Measurements from ENCODE around the gene ALLC. TPM values are rescaled to one million over a fixed set of nuclear protein-coding genes. Genes with fewer than 3 reads are reported as not detected.

Gene ALLC
- total and polyA plus RNA-seq, 5 donors, result 0.23 to 0.57 (median 0.32) TPM; not detected in 1

- intact Hi-C loops (cut with DNase I), result no loop called here
- DNase-seq (no peak), ATAC-seq (no peak)
- no peaks in the 10 kb centered on the region for H3K9me3 ChIP-seq (ENCODE audit: control insufficient read depth, low read length)
- no peaks in the 10 kb centered on the region for H3K4me1 ChIP-seq (ENCODE audit: control insufficient read depth, insufficient read depth, low read length)
- no peak overlapping the region for H3K4me3 ChIP-seq (ENCODE audit: low read length)
- H3K27me3 ChIP-seq (ENCODE audit: control insufficient read depth, insufficient read depth), result no peaks in the 10 kb centered on the region
- H3K27ac ChIP-seq (ENCODE audit: low read length), result no peak overlapping the region
- 88% methylated on average over 13 of the region's 13 CpGs for WGBS
Observed at GRCh38 chr2:3741867-3742602, 84.0 kb downstream of the ALLC start.

GRCh38 chr2:3742743-3743508 is 84.9 kb downstream of the ALLC start:
- ATAC-seq, result no peak
- no peaks in the 10 kb centered on the region for H3K9me3 ChIP-seq (ENCODE audit: control insufficient read depth, low read length)
- no peaks in the 10 kb centered on the region for H3K4me1 ChIP-seq (ENCODE audit: control insufficient read depth, insufficient read depth, low read length)
- H3K4me3 ChIP-seq (ENCODE audit: low read length), result no peak overlapping the region
- WGBS, result 89% methylated on average over 5 of the region's 5 CpGs
- no peaks in the 10 kb centered on the region for H3K27me3 ChIP-seq (ENCODE audit: control insufficient read depth, insufficient read depth)
- no peak overlapping the region for H3K27ac ChIP-seq (ENCODE audit: low read length)
- DNase-seq, result no peak
- intact Hi-C loops (cut with DNase I), result no loop called here

DNA sequence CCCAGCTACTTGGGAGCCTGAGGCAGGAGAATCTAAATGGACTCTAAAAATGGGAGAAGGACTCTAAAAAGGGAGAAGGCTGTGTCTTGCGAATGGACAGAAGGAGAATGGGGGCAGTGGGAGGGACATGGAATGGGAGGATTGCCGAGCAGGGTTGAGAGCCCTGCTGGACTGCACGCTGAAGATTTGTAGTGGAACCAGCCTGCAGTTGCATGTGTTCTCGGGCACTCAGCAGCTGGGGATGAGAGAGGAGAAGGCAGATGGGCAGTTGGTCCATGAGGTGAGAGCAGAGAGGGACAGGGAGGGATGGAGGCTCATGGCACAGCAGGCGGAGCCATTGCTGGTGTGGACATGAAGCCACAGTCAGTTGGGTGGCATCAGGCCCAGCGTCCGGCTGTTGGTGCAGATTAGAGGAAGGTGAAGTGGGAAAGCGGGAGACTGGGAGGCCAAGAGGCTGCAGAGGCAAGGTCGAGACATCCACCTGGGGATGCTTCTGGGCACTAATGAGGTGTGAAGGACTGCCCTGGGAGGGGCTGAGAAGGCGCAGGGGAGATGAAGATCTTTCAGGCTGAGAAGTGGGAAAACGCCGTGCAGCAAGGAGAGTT is 86.1 kb downstream of the ALLC start:
- H3K9me3 ChIP-seq (ENCODE audit: control insufficient read depth, low read length), result no peaks in the 10 kb centered on the region
- intact Hi-C loops (cut with DNase I), result no loop called here
- H3K4me3 ChIP-seq (ENCODE audit: low read length), result no peak overlapping the region
- no peaks in the 10 kb centered on the region for H3K4me1 ChIP-seq (ENCODE audit: control insufficient read depth, insufficient read depth, low read length)
- H3K27ac ChIP-seq (ENCODE audit: low read length), result no peak overlapping the region
- DNase-seq (no peak), ATAC-seq (no peak)
- no peaks in the 10 kb centered on the region for H3K27me3 ChIP-seq (ENCODE audit: control insufficient read depth, insufficient read depth)
- WGBS, result 85% methylated on average over 12 of the region's 12 CpGs

DNA sequence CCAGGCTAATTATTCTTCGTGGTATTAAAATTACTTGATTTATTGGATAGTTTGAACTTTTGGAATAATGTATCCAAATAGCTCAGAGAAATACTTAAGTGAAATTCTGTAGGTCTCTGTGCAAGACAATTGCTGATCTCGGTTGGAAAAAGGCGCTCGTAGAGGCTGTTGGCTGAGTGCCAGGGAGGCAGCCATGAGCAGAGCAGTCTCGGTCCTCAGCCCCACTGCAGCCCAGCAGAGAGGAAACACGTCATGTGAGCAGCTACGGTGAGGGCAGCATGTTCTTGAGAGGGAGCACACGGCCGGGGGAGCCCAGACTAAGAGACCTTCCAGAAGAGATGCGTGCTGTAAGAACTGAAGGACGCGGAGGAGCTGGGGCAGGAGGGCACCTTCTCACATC is 87.9 kb downstream of the ALLC start:
- intact Hi-C loops (cut with DNase I), result no loop called here
- no peaks in the 10 kb centered on the region for H3K9me3 ChIP-seq (ENCODE audit: control insufficient read depth, low read length)
- H3K4me1 ChIP-seq (ENCODE audit: control insufficient read depth, insufficient read depth, low read length), result no peaks in the 10 kb centered on the region
- DNase-seq, result peak in 1 of 3 donors; percentile 57
- no peak for ATAC-seq
- 53% methylated on average over 12 of the region's 12 CpGs for WGBS
- H3K27me3 ChIP-seq (ENCODE audit: control insufficient read depth, insufficient read depth), result no peaks in the 10 kb centered on the region
- no peak overlapping the region for H3K4me3 ChIP-seq (ENCODE audit: low read length)
- H3K27ac ChIP-seq (ENCODE audit: low read length), result no peak overlapping the region

DNA sequence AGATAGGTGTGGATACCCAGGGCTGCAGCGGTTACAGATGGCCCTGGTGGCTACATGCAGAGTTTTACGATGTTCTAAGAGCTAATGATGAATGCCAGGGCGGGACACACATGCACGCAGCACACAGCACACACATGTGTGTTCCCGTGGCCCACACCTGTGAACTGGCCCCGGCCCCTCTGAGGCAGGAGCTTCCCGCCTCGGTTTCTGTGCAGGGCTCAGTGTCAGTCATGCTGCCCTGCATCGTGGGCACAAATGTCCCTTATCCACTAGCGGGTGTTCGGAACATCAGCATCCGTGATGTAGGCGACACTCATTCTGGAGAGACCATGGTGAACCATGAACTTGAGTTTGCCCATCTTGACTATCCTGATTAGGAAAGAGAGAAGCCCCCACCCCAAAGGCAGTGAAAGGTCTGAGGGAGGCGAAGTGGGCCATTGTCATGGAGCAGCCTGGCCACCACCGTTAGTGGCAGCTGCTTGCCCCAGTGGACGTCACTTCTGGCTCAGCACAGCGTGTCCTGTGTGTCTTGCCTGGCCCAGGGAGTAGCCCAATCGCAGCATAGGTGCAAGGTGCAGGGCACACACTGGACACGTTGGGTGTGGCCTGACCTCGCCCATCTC is 89.1 kb downstream of the ALLC start:
- 89% methylated on average over 20 of the region's 20 CpGs for WGBS
- no peak overlapping the region for H3K27ac ChIP-seq (ENCODE audit: low read length)
- intact Hi-C loops (cut with DNase I), result no loop called here
- H3K9me3 ChIP-seq (ENCODE audit: control insufficient read depth, low read length), result no peaks in the 10 kb centered on the region
- H3K4me3 ChIP-seq (ENCODE audit: low read length), result no peak overlapping the region
- no peaks in the 10 kb centered on the region for H3K27me3 ChIP-seq (ENCODE audit: control insufficient read depth, insufficient read depth)
- no peak for DNase-seq
- no peaks in the 10 kb centered on the region for H3K4me1 ChIP-seq (ENCODE audit: control insufficient read depth, insufficient read depth, low read length)
- no peak for ATAC-seq

- ATAC-seq (no peak), DNase-seq (no peak)
- Histone ChIP-seq H3K27ac (ENCODE audit: low read length) (no peak overlapping the region), H3K4me1 (ENCODE audit: control insufficient read depth, insufficient read depth, low read length) (no peaks in the 10 kb centered on the region), H3K4me3 (ENCODE audit: low read length) (no peak overlapping the region), H3K9me3 (ENCODE audit: control insufficient read depth, low read length) (no peaks in the 10 kb centered on the region), H3K27me3 (ENCODE audit: control insufficient read depth, insufficient read depth) (no peaks in the 10 kb centered on the region)
- 86% methylated on average over 9 of the region's 9 CpGs for WGBS
- intact Hi-C loops (cut with DNase I), result no loop called here
Observed at GRCh38 chr2:3747826-3748225, 89.8 kb downstream of the ALLC start.

DNA sequence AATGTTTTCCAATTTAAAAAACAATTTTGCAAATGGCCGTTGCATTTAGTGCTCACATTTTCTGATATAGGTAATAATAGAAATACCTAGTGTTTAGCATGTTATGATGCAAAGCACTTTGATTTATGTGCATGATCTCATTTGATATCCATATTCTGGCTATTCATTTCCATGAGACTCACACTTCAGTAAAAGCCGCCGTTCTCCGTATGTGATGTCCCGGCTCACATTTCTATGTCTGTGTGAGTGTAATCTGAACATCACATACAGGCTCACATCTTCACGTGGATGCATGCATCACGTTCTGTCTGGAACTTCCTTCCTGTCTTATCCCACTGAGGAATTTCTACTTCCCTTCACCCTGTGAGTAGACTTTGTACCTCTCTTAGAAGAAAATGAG is 91.2 kb downstream of the ALLC start:
- DNase-seq (no peak), ATAC-seq (no peak)
- no peak overlapping the region for H3K27ac ChIP-seq (ENCODE audit: low read length)
- H3K4me1 ChIP-seq (ENCODE audit: control insufficient read depth, insufficient read depth, low read length), result no peaks in the 10 kb centered on the region
- no peaks in the 10 kb centered on the region for H3K9me3 ChIP-seq (ENCODE audit: control insufficient read depth, low read length)
- no peak overlapping the region for H3K4me3 ChIP-seq (ENCODE audit: low read length)
- 74% methylated on average over 7 of the region's 7 CpGs for WGBS
- intact Hi-C loops (cut with DNase I), result no loop called here
- no peaks in the 10 kb centered on the region for H3K27me3 ChIP-seq (ENCODE audit: control insufficient read depth, insufficient read depth)

GRCh38 chr2:3751251-3751650 is 93.3 kb downstream of the ALLC start:
- 82% methylated on average over 7 of the region's 7 CpGs for WGBS
- Histone ChIP-seq H3K9me3 (ENCODE audit: control insufficient read depth, low read length) (no peaks in the 10 kb centered on the region), H3K27ac (ENCODE audit: low read length) (no peak overlapping the region), H3K4me1 (ENCODE audit: control insufficient read depth, insufficient read depth, low read length) (no peaks in the 10 kb centered on the region), H3K27me3 (ENCODE audit: control insufficient read depth, insufficient read depth) (no peaks in the 10 kb centered on the region), H3K4me3 (ENCODE audit: low read length) (no peak overlapping the region)
- DNase-seq (no peak), ATAC-seq (no peak)
- intact Hi-C loops (cut with DNase I), result no loop called here

GRCh38 chr2:3751806-3752205 is 93.8 kb downstream of the ALLC start:
- ATAC-seq (no peak), DNase-seq (no peak)
- Histone ChIP-seq H3K9me3 (ENCODE audit: control insufficient read depth, low read length) (no peaks in the 10 kb centered on the region), H3K4me1 (ENCODE audit: control insufficient read depth, insufficient read depth, low read length) (no peaks in the 10 kb centered on the region), H3K4me3 (ENCODE audit: low read length) (no peak overlapping the region), H3K27ac (ENCODE audit: low read length) (no peak overlapping the region), H3K27me3 (ENCODE audit: control insufficient read depth, insufficient read depth) (no peaks in the 10 kb centered on the region)
- WGBS, result 35% methylated on average over 5 of the region's 5 CpGs
- intact Hi-C loops (cut with DNase I), result no loop called here

All from right cardiac atrium (tissue), 5 donors.